Measurements from ENCODE around the gene EXOC8.

The EXOC8 gene, protein sequence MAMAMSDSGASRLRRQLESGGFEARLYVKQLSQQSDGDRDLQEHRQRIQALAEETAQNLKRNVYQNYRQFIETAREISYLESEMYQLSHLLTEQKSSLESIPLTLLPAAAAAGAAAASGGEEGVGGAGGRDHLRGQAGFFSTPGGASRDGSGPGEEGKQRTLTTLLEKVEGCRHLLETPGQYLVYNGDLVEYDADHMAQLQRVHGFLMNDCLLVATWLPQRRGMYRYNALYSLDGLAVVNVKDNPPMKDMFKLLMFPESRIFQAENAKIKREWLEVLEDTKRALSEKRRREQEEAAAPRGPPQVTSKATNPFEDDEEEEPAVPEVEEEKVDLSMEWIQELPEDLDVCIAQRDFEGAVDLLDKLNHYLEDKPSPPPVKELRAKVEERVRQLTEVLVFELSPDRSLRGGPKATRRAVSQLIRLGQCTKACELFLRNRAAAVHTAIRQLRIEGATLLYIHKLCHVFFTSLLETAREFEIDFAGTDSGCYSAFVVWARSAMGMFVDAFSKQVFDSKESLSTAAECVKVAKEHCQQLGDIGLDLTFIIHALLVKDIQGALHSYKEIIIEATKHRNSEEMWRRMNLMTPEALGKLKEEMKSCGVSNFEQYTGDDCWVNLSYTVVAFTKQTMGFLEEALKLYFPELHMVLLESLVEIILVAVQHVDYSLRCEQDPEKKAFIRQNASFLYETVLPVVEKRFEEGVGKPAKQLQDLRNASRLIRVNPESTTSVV

DNA sequence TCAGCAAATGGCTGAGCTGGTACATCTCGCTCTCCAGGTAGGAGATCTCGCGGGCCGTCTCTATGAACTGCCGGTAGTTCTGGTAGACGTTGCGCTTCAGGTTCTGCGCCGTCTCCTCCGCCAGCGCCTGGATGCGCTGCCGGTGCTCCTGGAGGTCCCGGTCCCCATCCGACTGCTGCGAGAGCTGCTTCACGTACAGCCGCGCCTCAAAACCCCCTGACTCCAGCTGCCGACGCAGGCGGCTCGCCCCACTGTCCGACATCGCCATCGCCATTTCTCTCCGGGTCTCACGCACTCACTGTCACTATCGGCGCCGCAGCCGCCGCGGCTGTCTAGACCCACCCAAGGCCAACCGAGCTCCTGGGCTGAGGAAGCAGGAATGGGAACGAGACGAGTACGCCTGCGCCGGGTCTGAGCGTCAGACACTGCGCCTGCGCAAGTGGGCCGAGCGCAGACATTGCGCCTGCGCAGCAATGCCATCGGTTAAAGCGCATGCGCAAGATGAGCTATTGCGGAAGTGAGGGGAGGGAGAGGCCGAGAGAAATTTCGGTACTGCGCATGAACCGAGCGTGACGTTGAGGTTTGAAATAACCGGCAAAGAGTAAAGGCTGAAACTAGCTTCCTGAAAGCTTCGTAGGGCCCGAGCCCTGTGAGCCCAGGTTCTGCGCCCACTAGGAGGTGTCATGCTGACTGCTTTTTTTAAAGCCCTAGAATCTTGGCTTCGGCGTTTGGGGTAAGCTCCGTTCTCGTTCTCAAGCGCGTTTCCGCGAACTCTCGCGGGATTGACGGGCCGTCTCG is at the start of gene EXOC8:
TSS of gene EXOC8 (minus strand) at position 381 of the 798 bp plus-strand sequence. CDS start at position 274, 107 bp downstream.
- peak; percentile 100 for DNase-seq

DNA sequence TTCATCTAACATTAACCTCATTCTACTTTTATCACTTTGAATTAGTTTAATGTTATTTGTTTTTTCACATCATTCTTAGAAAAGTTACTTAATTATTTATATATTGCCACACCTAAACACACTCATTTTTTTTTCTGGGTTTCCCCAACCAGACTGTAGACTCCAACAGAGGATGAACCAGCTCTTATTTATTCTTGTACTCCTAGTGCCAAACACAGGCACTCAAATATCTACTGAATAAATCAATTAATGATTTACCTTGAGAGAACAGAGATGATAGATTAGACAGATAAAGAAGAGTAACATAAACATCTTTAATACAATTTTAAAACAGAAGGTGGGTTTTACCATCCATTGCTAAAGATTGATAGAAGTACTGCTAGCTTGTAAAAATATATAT is 48.8 kb upstream of the EXOC8 start:
- no peak for DNase-seq

DNA sequence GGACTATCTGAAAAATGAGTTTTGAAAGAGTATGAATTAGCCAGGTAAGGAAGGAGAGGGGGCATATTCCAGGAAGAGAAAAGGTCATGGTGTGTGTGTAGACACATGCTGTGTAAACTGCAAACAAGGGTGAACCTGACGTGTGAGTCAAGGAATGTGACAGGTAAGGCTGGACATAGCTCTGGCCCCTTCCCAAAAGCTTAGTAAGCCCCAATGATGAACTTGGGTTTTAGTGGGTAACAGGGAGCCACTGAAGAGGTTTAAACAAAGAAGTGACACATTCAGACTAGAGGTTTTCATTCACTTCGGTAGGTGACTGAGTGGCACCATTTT is 47.7 kb upstream of the EXOC8 start:
- no peak for DNase-seq

DNA sequence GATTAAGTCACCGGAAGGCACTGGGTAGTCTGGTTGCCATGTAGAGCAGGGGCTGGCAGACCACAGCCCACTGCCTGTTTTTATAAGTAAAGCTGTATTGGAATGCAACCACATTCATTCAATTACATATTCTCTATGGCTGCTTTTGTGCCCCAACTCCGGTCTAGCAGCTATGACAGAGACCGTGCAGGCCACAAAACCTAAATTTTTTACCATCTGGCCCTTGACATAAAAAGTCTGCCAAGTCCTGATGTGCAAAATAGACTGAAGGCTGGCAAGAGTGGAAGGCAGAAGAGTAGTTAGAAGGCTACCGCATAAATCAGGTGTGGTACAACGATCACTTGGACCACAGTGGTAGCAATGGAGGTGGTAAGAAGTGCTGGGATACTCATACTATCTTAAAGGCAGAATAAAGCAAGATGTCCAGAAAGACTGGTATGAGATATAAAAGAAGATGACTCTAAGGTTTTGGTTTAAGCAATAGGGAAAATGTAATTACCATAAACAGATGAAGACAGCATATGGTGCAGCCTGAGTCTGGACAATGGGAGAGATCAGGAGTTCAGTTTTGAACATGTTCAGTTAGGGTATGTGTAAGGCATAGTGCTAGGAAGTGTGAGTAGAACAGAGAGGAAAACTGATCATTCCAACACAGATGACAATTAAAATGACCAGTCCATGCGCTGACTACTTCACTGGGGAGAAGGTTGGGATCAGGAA is 47.2 kb upstream of the EXOC8 start:
- DNase-seq = no peak

DNA sequence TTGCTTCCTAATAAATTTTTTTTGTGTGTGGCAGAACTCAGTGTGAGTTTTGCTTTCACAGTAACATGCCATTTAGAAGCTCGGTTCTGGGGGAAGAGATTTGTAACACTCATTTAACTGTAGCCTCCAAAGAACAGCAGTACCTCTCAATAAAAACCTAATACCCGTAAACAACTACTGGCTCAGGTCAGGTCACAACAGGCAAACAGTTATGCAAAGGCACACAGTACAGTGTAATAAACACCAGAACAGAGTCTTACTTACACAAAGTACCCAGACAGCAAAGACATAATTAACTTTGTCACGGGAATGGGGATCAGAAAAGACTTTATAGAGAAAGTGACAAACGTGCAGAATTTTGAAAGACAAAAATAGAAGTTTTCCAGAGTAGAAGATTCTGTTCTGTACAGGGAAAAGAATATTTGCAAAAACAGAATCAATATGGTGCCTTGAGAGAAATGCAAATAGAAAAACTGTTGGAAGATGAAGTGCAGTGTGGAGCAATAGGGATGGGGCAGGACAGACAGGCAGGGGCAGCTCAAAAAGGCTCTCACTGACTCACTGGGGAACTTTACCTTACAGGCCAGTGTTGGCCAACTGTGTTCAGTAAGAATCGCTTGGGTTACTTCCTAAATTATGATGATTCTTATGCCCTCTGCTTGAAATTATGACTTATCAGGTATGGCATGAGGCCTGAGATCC is 45.7 kb upstream of the EXOC8 start:
- no peak for DNase-seq

DNA sequence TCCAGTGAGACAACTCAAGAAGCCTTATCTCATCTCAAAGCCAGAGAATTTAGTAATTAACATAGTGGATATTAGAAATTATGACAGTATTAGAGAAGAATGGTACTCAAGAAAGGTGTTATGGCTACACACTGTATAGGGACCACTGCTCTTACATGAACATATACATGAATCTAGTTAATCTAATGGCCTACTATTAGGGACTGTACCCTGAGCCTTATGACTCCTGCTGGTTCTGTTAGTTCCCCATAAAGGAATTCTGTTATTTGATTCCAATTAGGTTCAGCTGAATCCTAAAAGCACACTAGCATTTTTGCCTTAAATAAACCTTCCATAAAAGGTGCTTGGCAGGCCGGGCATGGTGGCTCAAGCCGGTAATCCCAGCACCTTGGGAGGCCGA is 44.8 kb upstream of the EXOC8 start:
- DNase-seq = no peak

DNA sequence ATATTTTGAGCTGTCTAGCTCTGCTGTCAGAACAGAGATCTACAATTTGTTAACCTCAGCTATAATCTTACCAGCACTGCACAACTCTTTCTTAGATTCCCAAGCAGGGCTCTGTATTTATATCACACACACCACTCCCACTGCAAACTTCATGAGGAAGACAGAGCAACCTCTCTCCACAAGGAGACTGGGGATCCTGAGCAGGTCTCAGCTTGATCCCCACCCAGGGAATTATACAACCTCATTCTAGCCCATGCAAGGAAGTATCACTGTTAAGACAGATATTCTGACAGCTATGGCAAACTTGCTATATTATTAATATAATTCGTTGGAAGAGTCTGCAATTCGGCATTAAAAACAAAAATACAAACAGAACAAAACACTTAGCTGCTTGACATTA is 44.1 kb upstream of the EXOC8 start:
- no peak for DNase-seq

DNA sequence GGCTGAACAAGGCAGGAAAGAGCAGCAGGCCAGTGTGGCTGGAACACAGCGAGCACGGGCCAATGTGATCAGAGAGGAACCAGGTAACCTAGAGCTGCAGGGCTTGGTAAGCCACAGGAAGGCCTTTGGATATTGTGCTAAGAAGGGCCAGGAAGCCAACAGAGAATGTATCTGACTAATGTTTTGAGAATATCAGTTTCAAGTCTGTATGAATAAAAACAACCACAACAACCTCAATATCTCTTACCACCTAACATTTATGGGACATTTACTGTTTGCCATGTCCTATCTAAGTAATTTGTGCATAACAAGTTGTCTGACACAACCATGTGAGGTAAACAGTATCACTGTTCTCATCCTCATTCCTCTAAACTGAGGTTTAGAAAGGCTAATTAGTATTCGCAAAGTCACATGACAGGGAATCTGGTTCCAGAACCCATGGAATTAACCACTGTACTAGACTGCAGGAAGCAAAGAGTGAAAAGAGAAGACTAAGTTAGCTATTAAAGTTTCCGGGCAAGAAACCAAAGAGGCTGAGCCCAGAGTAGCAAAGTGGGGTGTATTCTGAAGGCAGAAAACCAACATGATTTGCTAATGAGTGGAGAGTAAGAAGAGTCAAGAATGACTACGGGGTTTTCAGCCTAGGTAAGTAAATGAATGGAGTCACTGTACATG is 39.4 kb upstream of the EXOC8 start:
- DNase-seq = no peak

DNA sequence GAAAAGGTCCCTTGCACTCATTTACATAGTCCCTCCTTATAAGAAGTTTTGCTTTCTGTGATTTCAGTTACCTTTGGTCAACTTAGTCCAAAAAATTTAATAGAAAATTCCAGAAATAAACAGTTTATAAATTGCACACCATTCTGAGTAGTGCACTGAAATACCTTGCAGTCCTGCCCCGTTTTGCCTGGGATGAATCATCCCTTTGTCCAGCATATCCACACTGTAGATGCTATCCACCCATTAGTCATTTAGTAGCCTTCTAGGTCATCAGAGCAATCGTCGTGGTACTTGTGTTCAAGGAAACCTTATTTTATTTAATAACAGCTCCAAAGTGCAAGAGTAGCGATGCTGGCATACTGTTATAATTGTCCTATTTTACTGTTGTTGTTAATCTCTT is 38.4 kb upstream of the EXOC8 start:
- no peak for DNase-seq

DNA sequence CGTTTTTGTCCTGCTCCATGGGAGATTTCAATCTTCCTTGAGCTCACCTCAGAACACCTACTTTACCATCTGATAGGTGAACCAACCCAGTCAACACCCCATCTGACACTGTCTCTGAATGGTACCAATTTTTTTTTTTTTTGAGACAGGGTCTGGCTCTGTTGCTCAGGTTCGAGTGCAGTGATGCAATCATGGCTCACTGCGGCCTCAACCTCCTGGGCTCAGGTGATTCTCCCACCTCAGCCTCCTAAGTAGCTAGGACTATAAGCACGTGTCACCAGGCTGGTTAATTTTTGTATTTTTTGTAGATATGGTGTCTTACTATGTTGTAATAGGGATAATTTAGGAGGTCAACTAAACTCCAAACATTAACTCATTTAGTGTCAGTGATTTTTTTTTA is 36.7 kb upstream of the EXOC8 start:
- DNase-seq = no peak

DNA sequence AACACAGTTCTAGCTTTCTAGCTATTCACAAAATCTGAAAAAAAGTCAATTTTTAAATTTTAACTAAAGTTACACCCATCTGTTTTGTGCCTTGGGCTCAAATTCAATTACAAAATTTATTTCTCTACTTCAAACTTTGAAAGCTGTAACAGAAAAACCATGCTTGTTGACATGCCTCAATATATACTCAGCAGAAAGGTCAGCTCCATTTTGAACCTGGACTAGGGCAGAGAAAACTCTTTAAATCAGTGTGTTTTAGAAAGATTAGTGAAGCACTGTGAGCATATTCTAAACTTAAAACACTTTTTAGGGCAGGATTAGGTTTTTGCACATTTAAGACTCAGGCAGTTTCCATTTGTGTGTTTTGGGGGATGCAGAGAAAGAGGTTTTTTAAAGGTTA is 34.8 kb upstream of the EXOC8 start:
- no peak for DNase-seq

DNA sequence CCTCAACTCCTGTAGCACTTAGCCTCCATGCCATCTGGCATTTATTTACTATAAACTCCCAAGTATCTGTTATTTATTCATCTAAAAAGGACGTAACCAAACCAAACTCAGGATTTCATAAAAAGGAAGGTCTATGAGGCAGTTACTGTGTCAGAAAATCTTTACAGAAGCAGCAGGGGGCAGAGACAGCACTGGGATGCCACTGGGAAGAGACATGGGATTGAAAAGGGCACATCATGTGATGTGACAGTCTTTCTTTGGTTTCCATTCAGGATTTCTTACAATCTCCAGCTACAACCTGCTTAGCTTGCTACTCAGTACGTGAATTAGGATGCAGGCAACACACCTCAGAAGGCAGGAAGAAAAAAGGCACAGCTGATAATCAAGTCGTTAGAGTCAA is 31.6 kb upstream of the EXOC8 start:
- no peak for DNase-seq

DNA sequence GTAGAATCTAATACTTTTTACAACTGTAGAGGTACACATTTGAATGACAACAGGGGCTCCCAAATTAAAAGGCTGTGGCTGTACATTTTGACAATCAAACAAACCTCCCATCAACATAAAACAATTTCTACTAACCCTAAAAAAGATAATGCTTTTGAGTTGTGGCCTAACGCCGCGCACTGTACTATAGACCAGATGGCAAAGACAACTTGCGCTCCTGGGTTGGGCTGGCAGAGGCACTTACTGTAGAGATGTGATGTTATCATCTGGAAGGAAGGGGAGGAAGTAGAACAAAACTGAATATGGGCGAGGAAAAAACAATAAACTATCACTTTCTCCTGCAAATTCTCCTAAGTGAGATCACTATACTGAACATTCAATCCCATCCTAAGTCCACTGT is 26.5 kb upstream of the EXOC8 start:
- no peak for DNase-seq

DNA sequence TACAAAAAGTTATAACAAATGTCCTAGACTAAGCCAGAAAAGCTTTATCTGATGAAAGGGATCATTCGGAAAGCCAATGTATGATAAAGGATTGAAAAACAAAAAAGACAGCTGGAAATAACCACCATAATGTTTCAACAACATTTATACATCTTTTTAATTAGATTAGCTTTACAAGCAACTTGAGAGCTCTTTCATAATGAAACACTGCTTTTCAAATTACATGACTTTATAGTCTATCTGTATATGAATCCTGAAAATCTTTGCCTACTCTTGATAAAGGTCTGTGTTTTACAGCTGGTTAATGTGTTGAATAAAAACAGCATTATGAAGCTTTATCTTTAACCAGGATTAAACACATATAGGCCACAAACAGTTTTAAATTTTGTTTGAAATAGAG is 26.0 kb upstream of the EXOC8 start:
- no peak for DNase-seq

DNA sequence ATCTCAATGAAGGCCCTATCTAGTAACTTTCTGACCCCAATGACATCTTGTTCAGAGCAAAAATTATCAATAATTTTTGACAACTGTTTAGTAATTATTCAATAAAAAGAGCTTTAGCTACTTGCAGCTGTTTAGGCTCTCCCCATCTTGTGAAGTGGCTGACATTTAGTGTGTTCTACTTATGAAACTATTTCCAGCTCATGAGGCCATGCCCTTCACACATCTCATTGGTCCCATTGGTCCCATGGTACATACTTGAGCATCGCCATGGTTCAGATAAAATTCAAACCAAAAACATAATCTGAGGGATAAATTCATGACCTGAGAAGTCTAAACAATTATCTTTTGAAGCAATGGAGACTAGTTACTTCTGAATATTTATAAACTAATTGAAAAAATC is 24.7 kb upstream of the EXOC8 start:
- DNase-seq = no peak

DNA sequence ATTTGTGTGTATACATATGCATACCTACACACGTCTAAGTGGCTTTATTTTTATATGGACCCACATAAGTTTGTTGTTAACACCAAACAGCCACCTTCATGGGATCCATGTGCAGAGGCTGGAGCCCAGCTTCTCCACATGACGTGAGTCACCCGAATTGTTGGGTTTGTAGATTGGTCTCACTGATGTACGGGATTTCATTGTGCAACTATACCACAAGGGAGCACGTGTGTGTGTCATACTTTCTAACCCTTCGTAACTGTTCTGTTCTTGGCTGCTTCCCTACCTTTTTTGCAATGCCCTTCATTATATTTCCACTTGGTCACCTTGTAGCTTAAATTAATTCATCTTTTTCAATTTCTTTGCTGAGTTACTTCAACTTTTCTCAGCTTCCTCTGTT is 21.5 kb upstream of the EXOC8 start:
- no peak for DNase-seq

DNA sequence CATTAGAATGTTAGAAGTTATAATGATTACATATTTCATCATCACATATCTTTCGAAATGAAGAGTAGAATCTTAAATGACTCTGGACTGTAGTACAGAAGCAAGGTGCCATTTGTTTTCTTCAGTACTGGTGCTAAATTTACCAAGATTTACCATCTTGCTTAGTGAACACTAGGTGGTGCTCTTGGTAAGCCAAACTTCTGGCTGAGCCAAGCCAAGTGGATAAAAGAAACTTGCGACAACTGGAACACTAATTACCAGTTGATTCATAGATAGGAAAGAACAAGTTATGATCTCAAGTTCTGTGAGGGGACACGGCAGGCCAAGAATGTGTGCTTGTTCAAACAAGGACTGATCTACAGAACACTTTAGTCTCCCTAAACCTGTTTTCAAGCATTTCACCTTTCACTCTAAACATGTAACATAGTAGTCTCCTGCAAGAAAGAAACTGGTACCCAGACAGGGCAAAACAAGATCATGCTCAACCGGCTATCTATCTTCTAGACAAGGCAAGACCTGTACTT is 20.2 kb upstream of the EXOC8 start:
- DNase-seq = peak; percentile 61

DNA sequence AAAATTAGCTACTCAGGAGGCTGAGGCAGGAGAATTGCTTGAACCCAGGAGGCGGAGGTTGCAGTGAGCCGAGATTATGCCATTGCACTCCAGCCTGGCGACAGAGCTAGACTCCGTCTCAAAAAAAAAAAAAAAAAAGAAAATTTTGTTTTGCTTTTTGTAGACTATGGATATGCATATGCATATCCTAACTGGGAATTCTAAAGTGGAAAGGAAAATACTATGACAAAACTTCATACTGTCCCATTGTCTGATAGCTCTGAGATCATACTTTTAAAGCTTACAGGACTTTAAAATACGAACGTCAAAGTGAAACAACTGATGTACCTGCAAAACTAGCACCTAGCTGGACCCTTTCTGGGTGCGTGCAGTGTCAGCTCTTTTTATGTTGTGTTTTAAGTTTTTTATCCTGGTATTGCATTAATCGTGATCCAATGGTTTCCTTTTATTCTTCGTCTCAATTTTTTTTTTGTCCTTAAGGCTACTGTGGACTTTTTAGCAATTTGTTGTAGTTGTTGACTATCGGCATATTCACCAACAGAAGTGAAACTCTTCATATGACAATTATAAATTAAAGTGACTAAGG is 19.6 kb upstream of the EXOC8 start:
- no peak for DNase-seq

DNA sequence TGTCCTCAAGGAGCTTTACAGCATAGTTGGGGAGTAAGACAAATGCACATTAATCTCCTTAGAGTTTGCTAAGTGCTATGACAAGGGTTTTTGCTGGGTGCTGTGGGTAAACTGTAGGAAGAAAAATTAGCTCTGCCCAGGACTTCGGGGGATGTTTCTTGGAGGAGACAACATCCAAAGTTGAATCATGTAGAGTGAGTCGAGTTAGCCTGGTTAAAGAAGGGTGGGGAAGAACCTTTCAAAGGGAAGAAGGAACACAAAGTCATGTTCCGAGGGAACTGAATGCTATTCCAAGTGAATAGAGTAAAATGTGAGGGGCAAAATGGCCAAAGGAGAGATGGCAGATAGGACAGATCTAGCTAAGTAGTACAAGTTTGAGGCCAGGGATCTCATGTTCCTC is 17.5 kb upstream of the EXOC8 start:
- no peak for DNase-seq

DNA sequence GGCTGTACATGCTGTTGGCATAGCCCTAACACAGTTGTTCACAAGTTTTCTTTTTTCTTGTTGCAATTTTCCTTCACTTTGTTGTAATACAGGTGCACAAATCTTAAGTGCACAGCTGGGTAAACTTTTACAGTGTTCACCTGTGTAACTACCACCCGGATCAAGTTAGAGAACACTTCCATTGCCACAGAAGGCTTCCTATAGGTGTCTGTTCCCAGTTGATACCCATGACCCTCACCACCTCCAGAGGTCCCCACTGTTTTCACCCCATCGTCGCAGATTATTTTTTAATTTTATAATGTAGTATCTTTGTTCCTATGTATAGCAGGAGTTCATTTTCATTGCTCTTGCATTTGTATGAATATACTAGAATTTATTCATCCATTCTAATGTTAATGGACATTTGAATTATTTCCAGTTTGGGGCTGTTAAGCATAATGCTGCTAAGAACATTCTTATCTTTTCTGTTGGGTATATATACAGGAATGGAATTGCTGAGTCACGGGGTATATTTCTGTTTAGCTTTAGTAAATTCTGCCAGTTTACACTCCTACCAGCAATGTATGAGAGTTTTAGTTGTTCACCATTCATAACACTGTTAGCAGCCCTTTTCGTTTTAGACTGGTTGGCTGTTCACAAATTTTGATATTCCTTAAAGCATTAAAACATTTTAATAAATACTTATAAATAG is 16.8 kb upstream of the EXOC8 start:
- DNase-seq = no peak

DNA sequence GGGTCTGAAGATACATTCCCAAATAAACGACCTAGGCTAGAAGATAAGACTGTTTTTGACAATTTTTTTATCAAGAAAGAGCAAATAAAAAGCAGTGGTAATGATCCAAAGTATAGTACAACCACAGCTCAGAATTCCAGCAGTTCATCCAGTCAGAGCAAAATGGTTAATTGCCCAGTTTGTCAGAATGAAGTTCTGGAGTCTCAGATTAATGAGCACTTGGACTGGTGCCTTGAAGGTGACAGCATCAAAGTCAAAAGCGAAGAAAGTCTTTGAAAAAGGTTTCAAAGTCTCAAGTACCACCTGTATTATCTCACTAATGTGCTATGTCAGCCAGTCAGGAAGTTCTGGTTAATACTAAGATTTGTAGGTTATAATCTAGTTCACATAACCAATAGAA is 15.4 kb upstream of the EXOC8 start:
- DNase-seq = no peak

Measured in activated CD8-positive, alpha-beta memory T cell treated with anti-CD3 and anti-CD28 coated beads for 24 hours (primary cell).